Thoracic aorta (tissue), 2 donors: ENCODE measurements around the gene PDCD1. TPM values are rescaled to one million over a fixed set of nuclear protein-coding genes. Genes with fewer than 3 reads are reported as not detected.
"Not testable (repeated sequence)": the region's sequence is repeated elsewhere in the genome, so short reads cannot be mapped to it uniquely, and the experiment has no call there.

ENCODE experiments used
- ATAC-seq: fragments of 150-250 bp; one replicate; pipeline ENCODE4 v1.8.0; 2017; ENCODE audit warnings: low read depth; ENCODE audit not compliant: insufficient number of reproducible peaks, low FRiP score
- DNase-seq: peaks from one replicate; pipeline ENCODE4 v3.0.0-alpha.2; 2020; ENCODE audit warnings: low spot score
- H3K27ac ChIP-seq, 2 donors: fragments of 200-600 bp; sonication (generic); 1 replicate in 1 of 2; 2 replicates in 1 of 2; pipeline ENCODE4 v1.5.1; 2016; ENCODE audit warnings: mild to moderate bottlenecking in 2 of 2, moderate library complexity in 2 of 2
- H3K27me3 ChIP-seq: fragments of 200-600 bp; sonication (generic); replicated peaks from 2 replicates; pipeline ENCODE4 v1.6.0; 2016; ENCODE audit warnings: mild to moderate bottlenecking; ENCODE audit not compliant: insufficient read depth
- H3K36me3 ChIP-seq: fragments of 200-600 bp; sonication (generic); one replicate; pipeline ENCODE4 v1.5.1; 2016
- H3K4me1 ChIP-seq, 2 donors: fragments of 200-600 bp; sonication (generic); 1 replicate in 1 of 2; 2 replicates in 1 of 2; pipeline versions ENCODE4 v1.5.1 to v1.6.0; 2016; ENCODE audit warnings: low read depth in 2 of 2, mild to moderate bottlenecking in 1 of 2; ENCODE audit not compliant: control insufficient read depth in 1 of 2
- H3K4me3 ChIP-seq: fragments of 200-600 bp; sonication (generic); 2 replicates; pipeline ENCODE4 v1.5.1; 2016; ENCODE audit warnings: mild to moderate bottlenecking
- H3K9me3 ChIP-seq: fragments of 200-600 bp; sonication (generic); 2 replicates; pipeline ENCODE4 v1.5.1; 2016
- total RNA-seq, 2 donors: library from RNA; depleted of rRNA; stranded (reverse); fragments of >200 nt; gene quantifications; one replicate each; pipeline versions ENCODE4 v1.1.0 to v1.2.3, GENCODE V29; 2016
- TF ChIP-seq, protein P1 (sequence below): fragments of 200-600 bp; sonication (generic); IDR thresholded peaks from one replicate; pipeline ENCODE4 v1.5.1; 2019; ENCODE audit warnings: antibody characterized with exemption

Gene PDCD1
- total RNA-seq, 2 donors from 2014 or later, result 0.68 to 0.92 TPM

DNA sequence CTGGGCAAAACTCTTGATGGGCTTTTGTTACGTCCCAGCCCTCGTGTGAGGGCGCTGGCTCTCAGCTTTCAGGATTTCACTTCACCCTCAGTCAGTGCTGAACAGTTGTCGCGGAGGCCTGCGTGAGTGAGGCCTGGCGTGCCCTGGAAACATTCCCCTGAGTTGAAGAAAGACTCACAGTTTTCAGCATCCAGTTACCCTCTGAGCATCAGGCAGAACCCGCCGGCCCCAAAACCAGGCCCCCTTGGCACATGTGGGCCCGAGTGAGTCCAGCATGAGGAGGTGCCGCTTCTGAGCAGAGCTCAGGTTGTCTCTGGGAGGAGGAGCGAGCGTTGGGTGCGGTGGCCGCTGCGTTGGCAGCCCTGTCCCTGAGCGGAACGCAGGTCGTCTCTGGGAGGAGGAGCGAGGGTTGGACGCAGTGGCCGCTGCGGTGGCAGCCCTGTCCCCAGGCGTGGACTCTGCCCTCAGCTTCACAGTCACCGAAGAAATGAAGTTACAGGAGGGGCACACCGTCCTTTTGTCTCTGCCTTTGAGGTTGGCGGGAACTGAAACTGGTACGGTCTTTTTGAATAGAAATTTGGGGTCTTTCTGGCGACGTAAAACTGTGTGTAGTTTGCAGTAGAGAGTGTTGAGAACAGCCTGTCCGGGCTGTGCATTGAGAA, 49.8 kb downstream of the PDCD1 start, which contains the start of gene NEU4:
Gene NEU4, plus strand, starts transcription at position 473 of the 662 bp plus-strand sequence. CDS start 5,292 bp downstream, outside the sequence.
- no peak for DNase-seq
- H3K27ac ChIP-seq, result no peak within 1 kb of the TSS
- no peak within 1 kb of the TSS for H3K4me3 ChIP-seq

DNA sequence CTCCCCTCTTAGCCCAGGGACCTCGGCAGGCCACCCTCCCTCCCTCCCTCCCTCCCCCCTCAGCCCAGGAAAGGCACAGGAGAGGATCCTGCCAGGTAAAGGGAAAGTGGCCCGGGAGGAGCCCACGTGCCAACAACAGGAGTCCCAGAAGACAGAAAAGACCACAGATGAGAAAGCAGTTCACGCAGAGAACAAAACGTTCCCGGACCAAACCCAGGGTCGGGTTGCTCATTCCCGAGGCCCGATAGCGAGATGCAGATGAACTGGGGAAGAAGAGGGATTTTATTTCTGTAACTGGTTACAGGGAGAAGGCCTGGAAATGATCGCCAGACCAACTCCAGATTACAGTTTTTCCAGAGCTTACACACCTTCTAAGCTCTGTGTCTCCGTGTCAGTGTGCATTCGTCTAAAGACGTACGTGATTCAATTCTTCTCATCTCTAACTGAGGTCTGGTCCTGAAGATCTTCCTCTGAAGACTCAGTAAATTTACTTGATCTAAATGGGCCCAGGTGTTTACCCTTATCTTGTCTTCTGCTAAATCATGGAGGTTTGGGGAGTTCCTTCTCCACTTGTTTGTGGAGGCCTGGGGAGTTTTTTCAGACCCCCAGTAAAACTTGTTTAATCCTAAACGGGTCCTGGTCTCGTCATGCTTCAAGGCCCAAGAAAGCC, 50.5 kb downstream of the PDCD1 start:
- DNase-seq (no peak), ATAC-seq (no peak)
- no peak overlapping the region for H3K4me3 ChIP-seq
- no peak overlapping the region for H3K27ac ChIP-seq
- no peaks in the 10 kb centered on the region for H3K27me3 ChIP-seq
- TF ChIP-seq, protein P1, sequence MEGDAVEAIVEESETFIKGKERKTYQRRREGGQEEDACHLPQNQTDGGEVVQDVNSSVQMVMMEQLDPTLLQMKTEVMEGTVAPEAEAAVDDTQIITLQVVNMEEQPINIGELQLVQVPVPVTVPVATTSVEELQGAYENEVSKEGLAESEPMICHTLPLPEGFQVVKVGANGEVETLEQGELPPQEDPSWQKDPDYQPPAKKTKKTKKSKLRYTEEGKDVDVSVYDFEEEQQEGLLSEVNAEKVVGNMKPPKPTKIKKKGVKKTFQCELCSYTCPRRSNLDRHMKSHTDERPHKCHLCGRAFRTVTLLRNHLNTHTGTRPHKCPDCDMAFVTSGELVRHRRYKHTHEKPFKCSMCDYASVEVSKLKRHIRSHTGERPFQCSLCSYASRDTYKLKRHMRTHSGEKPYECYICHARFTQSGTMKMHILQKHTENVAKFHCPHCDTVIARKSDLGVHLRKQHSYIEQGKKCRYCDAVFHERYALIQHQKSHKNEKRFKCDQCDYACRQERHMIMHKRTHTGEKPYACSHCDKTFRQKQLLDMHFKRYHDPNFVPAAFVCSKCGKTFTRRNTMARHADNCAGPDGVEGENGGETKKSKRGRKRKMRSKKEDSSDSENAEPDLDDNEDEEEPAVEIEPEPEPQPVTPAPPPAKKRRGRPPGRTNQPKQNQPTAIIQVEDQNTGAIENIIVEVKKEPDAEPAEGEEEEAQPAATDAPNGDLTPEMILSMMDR, result no peak
- H3K9me3 ChIP-seq, result no peaks in the 10 kb centered on the region
- no peaks in the 10 kb centered on the region for H3K36me3 ChIP-seq
- H3K4me1 ChIP-seq, result peaks cover 3 to 36% of the 10 kb centered on the region in 2 donors

More for the DNA sequence above, 49.8 kb downstream of the PDCD1 start, which contains the start of gene NEU4:
- Histone ChIP-seq H3K36me3 (no peaks in the 10 kb centered on the region), H3K9me3 (no peaks in the 10 kb centered on the region), H3K27me3 (no peaks in the 10 kb centered on the region), H3K4me1 (peaks cover 3 to 30% of the 10 kb centered on the region in 2 donors)
- TF ChIP-seq, protein P1, result no peak
- no peak for ATAC-seq

DNA sequence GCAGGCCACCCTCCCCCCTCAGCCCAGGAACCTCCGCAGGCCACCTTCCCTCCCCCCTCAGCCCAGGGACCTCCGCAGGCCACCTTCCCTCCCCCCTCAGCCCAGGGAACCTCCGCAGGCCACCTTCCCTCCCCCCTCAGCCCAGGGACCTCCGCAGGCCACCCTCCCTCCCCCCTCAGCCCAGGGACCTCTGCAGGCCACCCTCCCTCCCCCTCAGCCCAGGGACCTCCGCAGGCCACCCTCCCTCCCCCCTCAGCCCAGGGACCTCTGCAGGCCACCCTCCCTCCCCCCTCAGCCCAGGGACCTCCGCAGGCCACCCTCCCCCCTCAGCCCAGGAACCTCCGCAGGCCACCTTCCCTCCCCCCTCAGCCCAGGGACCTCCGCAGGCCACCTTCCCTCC, 52.5 kb downstream of the PDCD1 start:
- H3K27me3 ChIP-seq, ATAC-seq, H3K4me3 ChIP-seq, H3K36me3 ChIP-seq, DNase-seq, H3K9me3 ChIP-seq, H3K27ac ChIP-seq: not testable (repeated sequence)
- peaks cover 3 to 40% of the 10 kb centered on the region in 2 donors for H3K4me1 ChIP-seq

DNA sequence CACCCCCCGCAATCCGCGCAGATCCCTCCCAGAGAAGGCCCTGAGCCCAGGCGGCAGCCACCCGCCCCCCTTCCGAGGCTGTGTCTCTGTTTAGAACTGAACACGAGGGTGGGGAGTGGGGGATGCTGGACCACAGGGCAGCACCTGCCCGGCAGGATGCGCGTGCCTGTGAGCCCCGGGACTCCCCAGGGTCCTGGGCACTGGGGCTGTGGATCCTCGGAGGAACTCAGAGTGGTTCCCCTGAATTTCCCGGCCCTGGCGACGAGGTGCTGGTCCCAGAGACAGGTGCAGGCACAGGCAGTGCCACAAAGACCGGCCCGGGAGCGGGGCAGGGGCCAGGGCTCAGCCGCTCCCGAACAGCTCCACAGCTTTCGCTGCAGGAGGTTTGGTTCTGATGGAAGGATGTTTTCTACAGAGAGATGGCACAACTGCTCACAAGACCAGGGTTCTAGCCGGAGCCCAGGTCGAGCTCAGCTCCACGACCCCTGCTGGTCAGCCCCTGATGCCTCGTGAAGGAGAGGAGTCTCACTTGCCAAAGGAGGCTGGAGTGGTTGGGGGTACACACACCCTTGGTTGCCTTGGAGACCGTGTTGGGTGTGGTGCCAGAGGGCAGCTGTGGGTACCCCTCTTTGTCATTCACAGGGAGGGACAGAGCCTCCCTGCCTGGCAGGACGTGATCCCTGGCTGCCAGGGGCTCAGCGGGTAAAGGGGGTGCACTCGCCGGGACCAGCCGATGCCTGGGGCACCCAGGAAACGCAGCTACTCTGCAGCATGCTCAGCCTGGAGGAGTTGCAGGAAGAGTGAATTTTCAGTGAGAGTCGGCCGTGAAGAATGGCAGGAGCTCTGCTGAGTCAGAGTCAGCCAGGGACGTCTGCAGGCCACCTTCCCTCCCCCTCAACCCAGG, 54.1 kb downstream of the PDCD1 start:
- Histone ChIP-seq H3K27me3 (no peaks in the 10 kb centered on the region), H3K27ac (no peak overlapping the region), H3K9me3 (no peaks in the 10 kb centered on the region), H3K4me3 (peak overlapping the region; percentile 71), H3K36me3 (no peaks in the 10 kb centered on the region), H3K4me1 (peaks cover 3 to 24% of the 10 kb centered on the region in 2 donors)
- no peak for DNase-seq
- TF ChIP-seq, protein P1, result no peak
- no peak for ATAC-seq

DNA sequence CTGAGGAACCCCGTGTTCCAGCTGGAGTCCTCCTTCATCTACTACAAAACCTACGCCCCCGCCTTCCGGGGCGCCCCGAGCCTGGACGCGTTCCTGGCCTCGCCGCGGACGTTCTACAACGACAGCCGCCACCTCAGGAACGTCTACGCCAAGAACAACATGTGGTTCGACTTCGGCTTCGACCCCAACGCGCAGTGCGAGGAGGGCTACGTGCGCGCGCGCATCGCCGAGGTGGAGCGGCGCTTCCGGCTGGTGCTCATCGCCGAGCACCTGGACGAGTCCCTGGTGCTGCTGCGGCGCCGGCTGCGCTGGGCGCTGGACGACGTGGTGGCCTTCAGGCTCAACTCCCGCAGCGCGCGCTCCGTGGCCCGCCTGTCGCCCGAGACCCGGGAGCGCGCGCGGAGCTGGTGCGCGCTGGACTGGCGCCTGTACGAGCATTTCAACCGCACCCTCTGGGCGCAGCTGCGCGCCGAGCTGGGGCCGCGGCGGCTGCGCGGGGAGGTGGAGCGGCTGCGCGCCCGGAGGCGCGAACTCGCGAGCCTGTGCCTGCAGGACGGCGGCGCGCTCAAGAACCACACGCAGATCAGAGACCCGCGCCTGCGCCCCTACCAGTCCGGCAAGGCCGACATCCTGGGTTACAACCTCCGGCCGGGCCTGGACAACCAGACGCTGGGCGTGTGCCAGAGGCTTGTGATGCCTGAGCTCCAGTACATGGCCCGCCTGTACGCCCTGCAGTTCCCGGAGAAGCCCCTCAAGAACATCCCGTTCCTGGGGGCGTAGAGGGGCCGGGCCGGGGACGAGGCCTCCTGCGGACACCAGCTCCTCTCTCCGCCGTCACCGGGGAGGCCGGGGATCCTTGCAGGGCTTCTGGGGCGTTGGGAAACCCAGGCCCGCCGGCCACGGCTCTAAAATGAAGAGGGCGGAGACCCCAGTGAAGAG, 55.0 kb downstream of the PDCD1 start:
- no peak for ATAC-seq
- no peak overlapping the region for H3K27ac ChIP-seq
- no peaks in the 10 kb centered on the region for H3K36me3 ChIP-seq
- peaks cover 3 to 24% of the 10 kb centered on the region in 2 donors for H3K4me1 ChIP-seq
- H3K4me3 ChIP-seq, result peak overlapping the region; percentile 71
- DNase-seq, result no peak
- TF ChIP-seq, protein P1, result no peak
- no peaks in the 10 kb centered on the region for H3K9me3 ChIP-seq
- no peaks in the 10 kb centered on the region for H3K27me3 ChIP-seq
